ENCODE results near the gene TLDC2. TPM values are rescaled to one million over a fixed set of nuclear protein-coding genes. Genes with fewer than 3 reads are reported as not detected.
"Not testable (repeated sequence)": the region's sequence is repeated elsewhere in the genome, so short reads cannot be mapped to it uniquely, and the experiment has no call there.

TLDC2 gene
- total RNA-seq, 4 donors from 2014 or later, result 22.3 to 114 (median 70.1) TPM

DNA sequence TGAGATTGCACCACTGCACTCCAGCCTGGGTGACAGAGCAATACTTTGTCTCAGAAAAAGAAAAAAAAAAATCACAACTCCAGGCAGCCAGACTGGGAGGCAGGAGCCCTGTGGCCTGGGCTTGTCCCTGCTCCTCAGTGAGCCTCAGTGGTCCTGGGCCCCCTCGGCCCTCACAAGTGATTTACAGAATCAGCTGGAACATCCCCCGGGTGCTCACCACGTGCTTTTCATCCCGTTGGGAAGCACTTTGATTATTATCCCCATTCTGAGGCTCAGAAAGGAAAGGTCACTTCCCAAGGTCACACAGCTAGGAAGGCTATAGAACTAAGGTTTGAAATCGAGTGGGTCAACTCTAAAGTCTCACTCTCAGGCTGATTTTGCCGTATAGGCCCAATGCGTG lies 43.1 kb upstream of the TLDC2 start:
- Histone ChIP-seq H3K4me1 (peaks cover 0 to 59% (median 10%) of the 10 kb centered on the region in 4 donors), H3K4me3 (no peak overlapping the region), H3K27ac (peak overlapping the region; percentile 56 to 75 (median 58)), H3K36me3 (peaks cover 0 to 7% (median 0%) of the 10 kb centered on the region in 3 donors), H3K27me3 (no peaks in the 10 kb centered on the region), H3K9me3 (no peaks in the 10 kb centered on the region)
- no peak for DNase-seq
- no peak for TF ChIP-seq POLR2A (IDR thresholded peaks at IDR 0.05)
- TF ChIP-seq, protein P1, sequence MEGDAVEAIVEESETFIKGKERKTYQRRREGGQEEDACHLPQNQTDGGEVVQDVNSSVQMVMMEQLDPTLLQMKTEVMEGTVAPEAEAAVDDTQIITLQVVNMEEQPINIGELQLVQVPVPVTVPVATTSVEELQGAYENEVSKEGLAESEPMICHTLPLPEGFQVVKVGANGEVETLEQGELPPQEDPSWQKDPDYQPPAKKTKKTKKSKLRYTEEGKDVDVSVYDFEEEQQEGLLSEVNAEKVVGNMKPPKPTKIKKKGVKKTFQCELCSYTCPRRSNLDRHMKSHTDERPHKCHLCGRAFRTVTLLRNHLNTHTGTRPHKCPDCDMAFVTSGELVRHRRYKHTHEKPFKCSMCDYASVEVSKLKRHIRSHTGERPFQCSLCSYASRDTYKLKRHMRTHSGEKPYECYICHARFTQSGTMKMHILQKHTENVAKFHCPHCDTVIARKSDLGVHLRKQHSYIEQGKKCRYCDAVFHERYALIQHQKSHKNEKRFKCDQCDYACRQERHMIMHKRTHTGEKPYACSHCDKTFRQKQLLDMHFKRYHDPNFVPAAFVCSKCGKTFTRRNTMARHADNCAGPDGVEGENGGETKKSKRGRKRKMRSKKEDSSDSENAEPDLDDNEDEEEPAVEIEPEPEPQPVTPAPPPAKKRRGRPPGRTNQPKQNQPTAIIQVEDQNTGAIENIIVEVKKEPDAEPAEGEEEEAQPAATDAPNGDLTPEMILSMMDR (IDR thresholded peaks at IDR 0.05), result no peak

DNA sequence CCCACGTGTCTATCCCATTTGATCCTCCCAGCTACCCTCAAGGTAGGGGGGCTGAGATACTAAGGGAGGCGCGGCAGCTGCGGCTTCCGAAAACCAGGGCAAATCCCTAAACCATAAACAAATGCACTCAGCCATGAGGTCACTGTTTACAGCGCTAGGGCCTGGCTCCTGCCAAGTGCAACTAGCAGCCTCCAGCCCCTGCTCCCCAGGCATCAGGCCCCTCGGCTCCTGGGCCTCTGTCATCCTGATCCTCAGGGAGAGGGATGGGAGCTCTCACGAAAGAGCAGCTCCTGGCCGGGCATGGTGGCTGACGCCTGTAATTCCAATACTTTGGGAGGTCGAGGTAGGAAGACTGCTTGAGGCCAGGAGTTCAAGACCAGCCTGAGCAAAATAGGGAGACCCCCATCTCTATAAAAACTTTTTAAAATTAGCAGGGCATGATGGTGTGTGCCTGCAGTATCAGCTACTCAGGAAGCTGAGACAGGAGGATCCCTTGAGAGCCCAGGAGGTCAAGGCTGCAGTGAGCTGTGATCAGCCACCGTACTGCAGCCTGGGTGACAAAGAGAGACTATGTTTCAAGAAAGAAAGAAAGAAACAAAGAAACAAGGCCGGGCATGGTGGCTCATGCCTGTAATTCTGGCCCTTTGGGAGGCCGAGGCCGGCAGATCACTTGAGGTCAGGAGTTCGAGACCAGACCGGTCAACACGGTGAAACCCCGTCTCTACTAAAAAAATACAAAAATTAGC lies 42.5 kb upstream of the TLDC2 start:
- H3K27me3 ChIP-seq, result no peaks in the 10 kb centered on the region
- peak in 1 of 3 donors; percentile 59 for DNase-seq
- H3K4me3 ChIP-seq, result no peak overlapping the region
- no peak for TF ChIP-seq POLR2A (IDR thresholded peaks at IDR 0.05)
- TF ChIP-seq, protein P1 (IDR thresholded peaks at IDR 0.05), result no peak
- peaks cover 0 to 4% (median 0%) of the 10 kb centered on the region in 3 donors for H3K36me3 ChIP-seq
- H3K27ac ChIP-seq, result peak overlapping the region; percentile 56 to 75 (median 58)
- no peaks in the 10 kb centered on the region for H3K9me3 ChIP-seq
- H3K4me1 ChIP-seq, result peaks cover 0 to 56% (median 8%) of the 10 kb centered on the region in 4 donors

DNA sequence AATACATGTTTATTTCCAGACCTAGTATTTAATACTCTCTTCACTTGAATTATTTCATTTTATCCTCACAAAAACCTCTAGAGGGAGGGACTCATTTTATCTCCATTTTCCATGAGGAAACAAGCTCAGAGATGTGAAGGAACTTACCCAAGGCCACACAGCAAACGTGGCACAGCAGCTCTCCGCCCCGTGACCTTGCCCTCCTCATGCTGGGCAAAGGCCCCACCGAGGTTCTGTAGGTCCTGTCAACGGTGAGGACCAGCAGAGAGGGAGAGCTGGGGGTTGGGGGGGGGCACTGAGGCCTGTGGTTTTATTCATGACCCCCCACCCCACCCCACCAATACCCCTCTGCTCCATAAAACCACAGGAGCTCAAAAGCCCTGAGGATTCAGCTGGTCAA lies 40.9 kb upstream of the TLDC2 start:
- no peaks in the 10 kb centered on the region for H3K27me3 ChIP-seq
- no peaks in the 10 kb centered on the region for H3K36me3 ChIP-seq
- H3K27ac ChIP-seq, result peak overlapping the region; percentile 53 to 82 (median 73)
- TF ChIP-seq, protein P1 (IDR thresholded peaks at IDR 0.05), result no peak
- no peak for TF ChIP-seq POLR2A (IDR thresholded peaks at IDR 0.05)
- H3K9me3 ChIP-seq, result no peaks in the 10 kb centered on the region
- peak overlapping the region in 3 of 4 donors; percentile 34 to 38 (median 38) for H3K4me3 ChIP-seq
- no peak for DNase-seq
- H3K4me1 ChIP-seq, result peaks cover 0 to 56% (median 8%) of the 10 kb centered on the region in 4 donors

DNA sequence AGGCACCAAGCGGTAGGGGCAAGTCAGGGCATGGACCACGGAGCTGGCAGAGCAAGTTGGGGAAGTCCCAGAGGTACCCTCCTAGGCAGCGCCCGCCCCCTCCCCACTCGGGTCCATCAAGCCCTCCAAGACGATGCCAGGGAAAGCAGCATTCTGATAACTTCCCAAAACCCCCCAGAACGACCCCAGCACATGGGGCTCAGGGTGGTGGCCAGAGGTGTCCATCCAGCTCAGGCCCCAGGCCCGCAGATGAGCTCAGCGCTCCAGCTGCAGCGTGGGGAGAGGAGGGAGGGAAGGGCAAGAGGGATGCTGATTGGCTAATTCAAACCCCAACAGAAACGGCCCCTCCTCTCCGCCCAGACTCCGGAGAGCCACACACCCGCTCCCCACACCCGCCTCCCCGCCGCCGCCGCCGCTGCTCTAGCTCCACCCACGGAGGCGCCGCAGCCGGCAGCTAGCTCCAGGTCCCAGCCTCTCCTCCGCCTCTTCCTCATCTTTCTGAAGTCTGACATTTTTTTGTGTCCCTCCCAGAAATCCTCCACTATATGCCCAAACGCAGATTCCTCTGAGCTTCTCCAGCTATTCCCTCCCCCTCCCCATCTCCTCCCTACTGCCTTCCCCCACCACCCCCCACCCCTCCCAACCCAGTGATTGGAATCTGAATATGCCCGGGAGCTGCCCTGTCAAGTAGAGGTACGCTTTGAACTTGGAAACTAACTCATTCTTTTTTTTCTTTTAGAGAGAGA lies 40.3 kb upstream of the TLDC2 start:
- no peaks in the 10 kb centered on the region for H3K9me3 ChIP-seq
- H3K27me3 ChIP-seq, result no peaks in the 10 kb centered on the region
- H3K36me3 ChIP-seq, result no peaks in the 10 kb centered on the region
- H3K4me3 ChIP-seq, result peak overlapping the region; percentile 10 to 38 (median 36)
- peak; percentile 88 to 95 (median 90) for DNase-seq
- TF ChIP-seq, protein P1 (IDR thresholded peaks at IDR 0.05), result no peak
- TF ChIP-seq POLR2A (IDR thresholded peaks at IDR 0.05), result peak in 1 of 2 donors; percentile 13
- peak overlapping the region; percentile 53 to 82 (median 73) for H3K27ac ChIP-seq
- peaks cover 0 to 56% (median 8%) of the 10 kb centered on the region in 4 donors for H3K4me1 ChIP-seq

DNA sequence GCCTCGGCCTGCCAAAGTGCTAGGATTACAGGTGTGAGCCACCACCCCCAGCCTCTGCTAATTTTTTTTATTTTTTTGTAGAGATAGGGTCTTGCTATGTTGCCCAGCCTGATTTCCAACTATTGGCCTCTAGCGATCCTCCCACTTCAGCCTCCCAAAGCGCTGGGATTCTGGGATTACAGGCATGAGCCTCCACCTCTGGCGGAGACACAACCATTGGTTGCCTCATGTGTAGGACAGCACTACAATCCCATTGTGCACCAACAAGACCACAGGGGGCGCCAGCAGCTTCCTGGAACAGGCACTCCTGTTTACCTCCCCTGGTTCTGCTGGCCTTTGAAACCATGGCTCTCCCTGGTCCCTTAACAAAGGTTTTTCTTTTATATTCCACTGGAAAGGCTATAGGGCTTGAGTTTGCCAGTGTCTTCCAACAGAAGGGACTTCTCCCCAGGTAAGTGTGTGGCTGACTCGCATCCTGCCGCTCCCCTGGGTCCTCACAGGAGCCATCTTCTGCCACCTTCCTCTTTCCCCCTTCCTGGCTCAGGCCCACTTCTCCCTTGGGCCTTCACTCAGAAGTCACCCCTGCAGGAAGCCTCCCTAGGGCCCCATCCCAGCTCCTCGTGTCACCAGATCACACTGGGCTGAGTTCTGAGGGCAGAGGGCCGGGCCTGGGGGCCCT lies 39.2 kb upstream of the TLDC2 start:
- H3K36me3 ChIP-seq, result no peaks in the 10 kb centered on the region
- H3K4me1 ChIP-seq, result peaks cover 0 to 50% (median 8%) of the 10 kb centered on the region in 4 donors
- H3K27me3 ChIP-seq, result no peaks in the 10 kb centered on the region
- TF ChIP-seq, protein P1 (IDR thresholded peaks at IDR 0.05), result peak in 4 of 6 experiments; percentile 16 to 57 (median 51)
- no peak for TF ChIP-seq POLR2A (IDR thresholded peaks at IDR 0.05)
- H3K4me3 ChIP-seq, result no peak overlapping the region
- peak overlapping the region; percentile 15 to 75 (median 69) for H3K27ac ChIP-seq
- no peaks in the 10 kb centered on the region for H3K9me3 ChIP-seq
- peak; percentile 62 to 88 (median 77) for DNase-seq

DNA sequence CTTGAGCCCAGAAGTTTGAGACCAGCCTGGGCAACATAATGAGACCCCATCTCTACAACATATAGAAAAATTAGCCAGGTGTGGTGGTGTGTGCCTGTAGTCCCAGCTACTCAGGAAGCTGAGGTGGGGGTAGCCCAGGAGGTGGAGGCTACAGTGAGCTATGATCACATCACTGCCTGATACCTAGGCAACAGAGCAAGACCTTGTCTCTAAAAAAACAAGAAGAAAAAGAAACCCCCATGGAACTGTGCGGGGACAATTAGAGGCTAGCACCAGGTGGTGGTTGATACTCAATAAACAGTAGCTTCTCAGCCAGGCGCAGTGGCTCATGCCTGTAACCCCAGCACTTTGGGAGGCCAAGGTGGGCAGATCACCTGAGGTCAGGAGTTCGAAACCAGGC lies 37.6 kb upstream of the TLDC2 start:
- H3K36me3 ChIP-seq, H3K4me3 ChIP-seq, H3K9me3 ChIP-seq, H3K27me3 ChIP-seq, DNase-seq, H3K27ac ChIP-seq: not testable (repeated sequence)
- peaks cover 0 to 35% (median 13%) of the 10 kb centered on the region in 4 donors for H3K4me1 ChIP-seq

Measured in Peyer's patch (tissue), 4 donors.